Breast epithelium (tissue), 3 donors: Measurements from ENCODE around the gene NDUFB3.
"Not testable (repeated sequence)": the region's sequence is repeated elsewhere in the genome, so short reads cannot be mapped to it uniquely, and the experiment has no call there.

Source experiments
- POLR2A ChIP-seq: fragments of 450-650 bp; IDR thresholded peaks from one replicate; pipeline ENCODE4 v1.6.1; 2016; ENCODE audit warnings: antibody characterized with exemption, mild to moderate bottlenecking, moderate library complexity
- POLR2AphosphoS5 ChIP-seq, 3 donors: sonication (generic); formaldehyde crosslinking; IDR thresholded peaks; one replicate each; pipeline ENCODE4 v1.6.1; 2017; ENCODE audit warnings: antibody characterized with exemption in 3 of 3
- TF ChIP-seq, protein P1 (sequence below), 3 donors: fragments of 450-650 bp; IDR thresholded peaks; one replicate each; pipeline ENCODE4 v1.5.1; 2016 to 2017; ENCODE audit warnings: antibody characterized with exemption in 3 of 3, mild to moderate bottlenecking in 3 of 3, moderate library complexity in 3 of 3

DNA sequence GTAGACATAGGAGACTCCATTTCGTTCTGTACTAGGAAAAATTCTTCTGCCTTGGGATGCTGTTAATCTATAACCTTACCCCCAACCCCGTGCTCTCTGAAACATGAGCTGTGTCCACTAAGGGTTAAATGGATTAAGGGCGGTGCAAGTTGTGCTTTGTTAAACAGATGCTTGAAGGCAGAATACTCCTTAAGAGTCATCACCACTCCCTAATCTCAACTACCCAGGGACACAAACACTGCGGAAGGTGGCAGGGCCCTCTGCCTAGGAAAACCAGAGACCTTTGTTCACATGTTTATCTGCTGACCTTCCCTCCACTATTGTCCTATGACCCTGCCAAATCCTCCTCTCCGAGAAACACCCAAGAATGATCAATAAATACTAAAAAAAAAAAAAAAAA lies 28.8 kb upstream of the NDUFB3 start:
- TF ChIP-seq, protein P1, sequence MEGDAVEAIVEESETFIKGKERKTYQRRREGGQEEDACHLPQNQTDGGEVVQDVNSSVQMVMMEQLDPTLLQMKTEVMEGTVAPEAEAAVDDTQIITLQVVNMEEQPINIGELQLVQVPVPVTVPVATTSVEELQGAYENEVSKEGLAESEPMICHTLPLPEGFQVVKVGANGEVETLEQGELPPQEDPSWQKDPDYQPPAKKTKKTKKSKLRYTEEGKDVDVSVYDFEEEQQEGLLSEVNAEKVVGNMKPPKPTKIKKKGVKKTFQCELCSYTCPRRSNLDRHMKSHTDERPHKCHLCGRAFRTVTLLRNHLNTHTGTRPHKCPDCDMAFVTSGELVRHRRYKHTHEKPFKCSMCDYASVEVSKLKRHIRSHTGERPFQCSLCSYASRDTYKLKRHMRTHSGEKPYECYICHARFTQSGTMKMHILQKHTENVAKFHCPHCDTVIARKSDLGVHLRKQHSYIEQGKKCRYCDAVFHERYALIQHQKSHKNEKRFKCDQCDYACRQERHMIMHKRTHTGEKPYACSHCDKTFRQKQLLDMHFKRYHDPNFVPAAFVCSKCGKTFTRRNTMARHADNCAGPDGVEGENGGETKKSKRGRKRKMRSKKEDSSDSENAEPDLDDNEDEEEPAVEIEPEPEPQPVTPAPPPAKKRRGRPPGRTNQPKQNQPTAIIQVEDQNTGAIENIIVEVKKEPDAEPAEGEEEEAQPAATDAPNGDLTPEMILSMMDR (IDR thresholded peaks at IDR 0.05) = not testable (repeated sequence)
- not testable (repeated sequence) for TF ChIP-seq POLR2A; POLR2AphosphoS5 (IDR thresholded peaks at IDR 0.05)
